A673 (cell line): ENCODE data around the gene IGFBP2.

Experiments
- EZH2 ChIP-seq: fragments of 200-600 bp; sonication (generic); IDR thresholded peaks from 2 replicates; pipeline ENCODE4 v1.6.1; 2017; ENCODE audit warnings: borderline replicate concordance, low read depth, mild to moderate bottlenecking, mixed read lengths, antibody characterized with exemption, low read length; ENCODE audit not compliant: poor library complexity, severe bottlenecking
- TF ChIP-seq, protein P1 (sequence below): fragments of 300-800, 200-600 bp; sonication (generic); conservative IDR thresholded peaks from 2 replicates; pipeline ENCODE4 v1.5.1; 2017; ENCODE audit warnings: low read depth, mild to moderate bottlenecking, antibody characterized with exemption, low read length, moderate library complexity, mixed read lengths

DNA sequence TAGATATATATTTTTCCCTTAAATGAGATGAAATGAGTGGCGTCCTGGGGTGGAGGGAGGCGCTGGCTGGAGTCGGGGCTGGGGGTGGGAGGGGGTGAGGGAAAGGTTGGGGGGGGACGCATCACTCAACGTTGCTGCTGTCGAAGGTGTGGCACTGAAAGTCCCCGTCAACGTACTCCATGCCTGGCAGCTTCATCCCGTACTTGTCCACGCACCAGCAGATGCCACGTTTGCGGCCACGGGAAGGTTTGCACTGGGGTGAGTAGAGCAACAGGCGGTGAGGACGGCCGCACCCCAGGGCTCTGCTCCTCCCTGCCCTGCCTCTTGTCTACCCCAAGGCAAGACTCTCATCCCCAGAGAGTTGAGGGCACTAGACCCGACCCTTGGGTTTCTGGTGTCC is 43.4 kb downstream of the IGFBP2 start:
- TF ChIP-seq, protein P1, sequence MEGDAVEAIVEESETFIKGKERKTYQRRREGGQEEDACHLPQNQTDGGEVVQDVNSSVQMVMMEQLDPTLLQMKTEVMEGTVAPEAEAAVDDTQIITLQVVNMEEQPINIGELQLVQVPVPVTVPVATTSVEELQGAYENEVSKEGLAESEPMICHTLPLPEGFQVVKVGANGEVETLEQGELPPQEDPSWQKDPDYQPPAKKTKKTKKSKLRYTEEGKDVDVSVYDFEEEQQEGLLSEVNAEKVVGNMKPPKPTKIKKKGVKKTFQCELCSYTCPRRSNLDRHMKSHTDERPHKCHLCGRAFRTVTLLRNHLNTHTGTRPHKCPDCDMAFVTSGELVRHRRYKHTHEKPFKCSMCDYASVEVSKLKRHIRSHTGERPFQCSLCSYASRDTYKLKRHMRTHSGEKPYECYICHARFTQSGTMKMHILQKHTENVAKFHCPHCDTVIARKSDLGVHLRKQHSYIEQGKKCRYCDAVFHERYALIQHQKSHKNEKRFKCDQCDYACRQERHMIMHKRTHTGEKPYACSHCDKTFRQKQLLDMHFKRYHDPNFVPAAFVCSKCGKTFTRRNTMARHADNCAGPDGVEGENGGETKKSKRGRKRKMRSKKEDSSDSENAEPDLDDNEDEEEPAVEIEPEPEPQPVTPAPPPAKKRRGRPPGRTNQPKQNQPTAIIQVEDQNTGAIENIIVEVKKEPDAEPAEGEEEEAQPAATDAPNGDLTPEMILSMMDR = no peak
- TF ChIP-seq EZH2 = no peak
